CD14-positive monocyte (primary cell): Measurements from ENCODE around the gene SLC9A8. TPM values are rescaled to one million over a fixed set of nuclear protein-coding genes. Genes with fewer than 3 reads are reported as not detected.
A peak's percentile ranks its signal among the peaks of the same experiment; 100 is the strongest.

ENCODE experiments used
- DNase-seq, 3 donors: peaks; one replicate each; pipeline ENCODE4 v3.0.0-alpha.2; 2011 to 2022
- H2AFZ ChIP-seq: 2 replicates; pipeline ENCODE4 v1.6.0; 2012; ENCODE audit warnings: mild to moderate bottlenecking, low read depth, low read length, inconsistent platforms; ENCODE audit not compliant: insufficient read depth, poor library complexity, severe bottlenecking
- H3K27ac ChIP-seq, 2 donors: 1 replicate in 1 of 2; 2 replicates in 1 of 2; pipeline ENCODE4 v1.5.1; 2012 to 2013; ENCODE audit warnings: low read length in 2 of 2, control low read depth in 1 of 2, inconsistent platforms in 1 of 2, low read depth in 1 of 2, mild to moderate bottlenecking in 1 of 2
- H3K27me3 ChIP-seq, 2 donors: one replicate each; pipeline versions ENCODE4 v1.6.0 to v1.6.1; 2011 to 2013; ENCODE audit warnings: low read length in 2 of 2; ENCODE audit not compliant: control insufficient read depth in 2 of 2, insufficient read depth in 2 of 2
- H3K36me3 ChIP-seq, 2 donors: replicated peaks in 1 of 2; 1 replicate in 1 of 2; 2 replicates in 1 of 2; pipeline versions ENCODE4 v1.5.1 to v1.6.1; 2012 to 2013; ENCODE audit warnings: low read length in 2 of 2, control low read depth in 1 of 2, inconsistent platforms in 1 of 2, mild to moderate bottlenecking in 1 of 2; ENCODE audit not compliant: insufficient read depth in 2 of 2, control insufficient read depth in 1 of 2
- H3K4me1 ChIP-seq, 2 donors: 1 replicate in 1 of 2; 2 replicates in 1 of 2; pipeline versions ENCODE4 v1.5.1 to v1.6.1; 2012 to 2013; ENCODE audit warnings: low read length in 2 of 2, control low read depth in 1 of 2, inconsistent platforms in 1 of 2, mild to moderate bottlenecking in 1 of 2, moderate library complexity in 1 of 2; ENCODE audit not compliant: insufficient read depth in 2 of 2, control insufficient read depth in 1 of 2
- H3K4me2 ChIP-seq: replicated peaks from 2 replicates; pipeline ENCODE3; 2012; ENCODE audit warnings: low read length, moderate library complexity, mild to moderate bottlenecking; ENCODE audit not compliant: poor library complexity, severe bottlenecking; ENCODE audit errors: extremely low read depth
- H3K4me3 ChIP-seq, 3 experiments: fragments of 200-600 bp in 1 of 3; sonication (generic) in 1 of 3; replicated peaks in 1 of 3; 1 replicate in 2 of 3; 2 replicates in 1 of 3; pipeline ENCODE4 v1.5.1; 2011 to 2013; ENCODE audit warnings: low read length in 3 of 3, mild to moderate bottlenecking in 3 of 3, control low read depth in 2 of 3, low read depth in 2 of 3, inconsistent platforms in 1 of 3, moderate library complexity in 1 of 3
- H3K79me2 ChIP-seq: 2 replicates; pipeline ENCODE4 v1.6.0; 2012; ENCODE audit warnings: mild to moderate bottlenecking, control low read depth, inconsistent platforms, low read length, moderate library complexity; ENCODE audit not compliant: insufficient read depth
- H3K9ac ChIP-seq: 2 replicates; pipeline ENCODE4 v1.6.0; 2017; ENCODE audit warnings: low read length, mild to moderate bottlenecking; ENCODE audit not compliant: insufficient read depth, poor library complexity, severe bottlenecking
- H3K9me3 ChIP-seq, 2 donors: replicated peaks in 1 of 2; 1 replicate in 1 of 2; 2 replicates in 1 of 2; pipeline versions ENCODE4 v1.5.1 to v1.6.1; 2012 to 2013; ENCODE audit warnings: low read length in 2 of 2, control low read depth in 1 of 2; ENCODE audit not compliant: control insufficient read depth in 1 of 2, insufficient read depth in 1 of 2
- H4K20me1 ChIP-seq: 2 replicates; pipeline ENCODE4 v1.6.0; 2012; ENCODE audit warnings: mild to moderate bottlenecking, low read length, control low read depth, moderate library complexity; ENCODE audit not compliant: insufficient read depth
- H3K27ac Mint-ChIP-seq, 7 donors: one replicate each; pipeline ENCODE4 v1.8.0; 2020; ENCODE audit warnings: mild to moderate bottlenecking in 7 of 7, mixed read lengths in 7 of 7, moderate library complexity in 6 of 7, inconsistent platforms in 2 of 7
- H3K27me3 Mint-ChIP-seq, 3 donors: one replicate each; pipeline ENCODE4 v1.8.0; 2021 to 2022; ENCODE audit warnings: low read depth in 3 of 3, mild to moderate bottlenecking in 3 of 3, mixed read lengths in 3 of 3, moderate library complexity in 3 of 3, inconsistent platforms in 1 of 3
- H3K36me3 Mint-ChIP-seq, 2 donors: one replicate each; pipeline ENCODE4 v1.8.0; 2020; ENCODE audit warnings: mixed read lengths in 2 of 2, inconsistent platforms in 1 of 2, mild to moderate bottlenecking in 1 of 2
- H3K4me1 Mint-ChIP-seq: one replicate; pipeline ENCODE4 v1.8.0; 2020; ENCODE audit warnings: mild to moderate bottlenecking, mixed read lengths
- H3K4me3 Mint-ChIP-seq, 2 donors: one replicate each; pipeline ENCODE4 v1.8.0; 2020; ENCODE audit warnings: mild to moderate bottlenecking in 2 of 2, mixed read lengths in 2 of 2, moderate library complexity in 1 of 2
- H3K9me3 Mint-ChIP-seq, 7 donors: one replicate each; pipeline ENCODE4 v1.8.0; 2020 to 2022; ENCODE audit warnings: mixed read lengths in 7 of 7, mild to moderate bottlenecking in 6 of 7, moderate library complexity in 6 of 7, inconsistent platforms in 2 of 7
- CTCF ChIP-seq: fragments of 200-600 bp; IDR thresholded peaks from one replicate; pipeline ENCODE4 v1.8.0; 2022; ENCODE audit warnings: antibody characterized with exemption, mild to moderate bottlenecking
- WGBS: methylation state at CpG from one replicate; pipeline ENCODE4 v1.1.5; 2013; ENCODE audit warnings: missing lambda C conversion rate; ENCODE audit not compliant: insufficient coverage; 5-methylcytosine and 5-hydroxymethylcytosine counted together
- intact Hi-C, 2 donors: fragments of 100-400 bp; cut with micrococcal nuclease; formaldehyde crosslinking; loops; one replicate each; pipeline versions ENCODE4 v1.15.0 to v1.15.1; 2023
- polyA plus RNA-seq, 3 donors: library from polyadenylated mRNA; depleted of rRNA in 1 of 3; unstranded in 2 of 3; stranded (reverse) in 1 of 3; fragments of 300-500 nt in 2 of 3; fragments of >200 nt in 1 of 3; fragmentation: Illumina TruSeq in 2 of 3; gene quantifications; 1 replicate in 2 of 3; 2 replicates in 1 of 3; pipeline ENCODE4 v1.2.3, GENCODE V29; 2012 to 2021

Gene SLC9A8
- polyA plus RNA-seq, 3 donors, result 3.0 to 14.6 (median 3.3) TPM

GRCh38 chr20:49818816-49819215 lies 6.2 kb downstream of the SLC9A8 start:
- no CpG with 5 or more reads among the region's 1 CpG for WGBS
- TF ChIP-seq CTCF, result no peak
- Mint-ChIP-seq H3K9me3 (no peaks in the 10 kb centered on the region), H3K4me3 (no peak overlapping the region), H3K4me1 (peaks cover 46% of the 10 kb centered on the region), H3K27ac (peak overlapping the region; percentile 53 to 86 (median 81)), H3K36me3 (peaks cover 51 to 69% of the 10 kb centered on the region in 2 donors), H3K27me3 (no peaks in the 10 kb centered on the region)
- Histone ChIP-seq H3K4me1 (peaks cover 24 to 38% of the 10 kb centered on the region in 2 donors), H3K4me3 (no peak overlapping the region), H4K20me1 (peaks cover 7% of the 10 kb centered on the region), H3K79me2 (peaks cover 68% of the 10 kb centered on the region), H3K27ac (peak overlapping the region; percentile 51 to 69), H3K9ac (no peak overlapping the region), H3K4me2 (no peak overlapping the region), H2AFZ (no peak overlapping the region), H3K27me3 (no peaks in the 10 kb centered on the region), H3K36me3 (peaks cover 35 to 64% of the 10 kb centered on the region in 2 donors), H3K9me3 (no peaks in the 10 kb centered on the region)
- DNase-seq, result peak in 2 of 3 donors; percentile 38 to 45
- intact Hi-C loops, result no loop called here

GRCh38 chr20:49819702-49820101 lies 7.1 kb downstream of the SLC9A8 start:
- H3K4me1 ChIP-seq, result peaks cover 15 to 29% of the 10 kb centered on the region in 2 donors
- Mint-ChIP-seq H3K4me1 (peaks cover 37% of the 10 kb centered on the region), H3K27ac (peak overlapping the region in 3 of 7 donors; percentile 58 to 85 (median 79))

More at GRCh38 chr20:49819702-49820101, 7.1 kb downstream of the SLC9A8 start:
- Mint-ChIP-seq H3K9me3 (no peaks in the 10 kb centered on the region), H3K27me3 (no peaks in the 10 kb centered on the region), H3K36me3 (peaks cover 57 to 75% of the 10 kb centered on the region in 2 donors), H3K4me3 (no peak overlapping the region)
- Histone ChIP-seq H3K4me3 (no peak overlapping the region), H3K9me3 (no peaks in the 10 kb centered on the region), H3K27ac (no peak overlapping the region), H3K9ac (no peak overlapping the region), H3K27me3 (no peaks in the 10 kb centered on the region), H3K4me2 (no peak overlapping the region), H4K20me1 (peaks cover 7% of the 10 kb centered on the region), H2AFZ (no peak overlapping the region), H3K79me2 (peaks cover 60% of the 10 kb centered on the region), H3K36me3 (peaks cover 44 to 72% of the 10 kb centered on the region in 2 donors)
- WGBS, result no CpG with 5 or more reads among the region's 3 CpGs
- no peak for DNase-seq
- TF ChIP-seq CTCF, result no peak
- intact Hi-C loops, result no loop called here
